Purkinje cell (primary cell): Measurements from ENCODE around the gene OGFRL1. TPM values are rescaled to one million over a fixed set of nuclear protein-coding genes. Genes with fewer than 3 reads are reported as not detected.

ENCODE experiments used
- polyA plus RNA-seq: library from polyadenylated mRNA; unstranded; fragments of >200 nt; fragmentation: Nextera tagmentation; gene quantifications from 2 replicates; pipeline ENCODE4 v1.2.1, GENCODE V29; 2014

OGFRL1 gene
- polyA plus RNA-seq: 22.8 and 23.2 TPM in 2 replicates

DNA sequence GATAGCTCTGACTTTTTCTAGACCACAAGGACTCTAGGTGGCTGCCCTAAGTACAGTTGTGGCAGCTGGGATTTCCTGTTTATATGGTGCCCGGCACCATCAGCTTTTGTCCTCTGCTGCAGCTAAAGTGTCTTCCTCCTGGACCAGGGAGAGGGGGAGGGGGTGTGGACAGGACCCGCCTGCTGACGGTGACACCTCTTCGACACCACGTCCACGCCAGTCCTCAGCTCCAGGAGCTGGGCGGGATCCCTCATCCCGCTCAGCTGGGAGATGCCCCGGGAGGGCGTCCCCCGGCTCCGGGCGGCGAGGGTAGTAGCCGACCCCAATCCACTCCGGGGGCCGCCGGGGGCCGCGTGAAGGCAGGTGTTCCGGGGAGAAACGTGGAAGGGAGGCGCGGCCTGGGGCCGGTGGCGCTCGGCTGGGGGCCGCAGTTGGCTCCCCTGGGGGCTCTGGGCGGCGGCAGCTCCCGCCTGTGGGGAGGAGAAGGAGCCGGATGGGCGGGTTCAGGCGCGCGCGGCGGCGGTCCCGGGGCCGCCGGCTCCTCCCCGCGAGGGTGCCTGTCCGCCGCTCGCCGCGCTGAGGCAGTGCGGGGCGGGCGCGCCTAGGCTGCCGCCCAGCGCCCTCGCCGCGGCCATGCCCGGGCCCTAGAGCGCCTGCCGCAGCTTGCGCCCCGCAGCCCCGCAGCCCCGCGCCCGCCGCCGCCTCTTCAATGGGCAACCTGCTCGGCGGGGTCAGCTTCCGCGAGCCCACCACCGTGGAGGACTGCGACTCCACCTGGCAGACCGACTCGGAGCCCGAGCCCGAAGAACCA, at the start of gene OGFRL1:
Gene OGFRL1 (plus strand): TSS at position 584 of the 811 bp plus-strand sequence. CDS start 126 bp downstream, at position 710.

